H9 (cell line): ENCODE measurements around the gene CSMD2. TPM values are rescaled to one million over a fixed set of nuclear protein-coding genes. Genes with fewer than 3 reads are reported as not detected.

ENCODE experiments used
- DNase-seq: peaks from one replicate; pipeline ENCODE4 v3.0.0-alpha.2; 2017
- H2AFZ ChIP-seq: one replicate; pipeline ENCODE4 v1.6.1; 2013; ENCODE audit warnings: mild to moderate bottlenecking, low read length, control low read depth, moderate library complexity
- H2AK5ac ChIP-seq: 2 replicates; pipeline ENCODE4 v1.6.1; 2013; ENCODE audit warnings: low read length, control low read depth, mixed read lengths; ENCODE audit not compliant: insufficient read length
- H2BK120ac ChIP-seq: one replicate; pipeline ENCODE4 v1.6.1; 2013; ENCODE audit warnings: low read depth, mild to moderate bottlenecking, low read length, control low read depth, inconsistent platforms; ENCODE audit not compliant: poor library complexity, severe bottlenecking
- H2BK12ac ChIP-seq: 2 replicates; pipeline ENCODE4 v1.6.1; 2013; ENCODE audit warnings: low read length, control low read depth, mixed read lengths, low read depth; ENCODE audit not compliant: insufficient read length
- H2BK15ac ChIP-seq: 2 replicates; pipeline ENCODE4 v1.6.1; 2013; ENCODE audit warnings: low read depth, low read length, control low read depth
- H2BK20ac ChIP-seq: one replicate; pipeline ENCODE4 v1.6.1; 2013; ENCODE audit warnings: low read depth, mild to moderate bottlenecking, low read length, control low read depth, inconsistent platforms; ENCODE audit not compliant: poor library complexity, severe bottlenecking
- H2BK5ac ChIP-seq: 2 replicates; pipeline ENCODE4 v1.6.1; 2013; ENCODE audit warnings: low read length, control low read depth, mixed read lengths; ENCODE audit not compliant: insufficient read length
- H3K14ac ChIP-seq: 2 replicates; pipeline ENCODE4 v1.6.1; 2013; ENCODE audit warnings: low read length, control low read depth; ENCODE audit not compliant: insufficient read depth
- H3K18ac ChIP-seq: 2 replicates; pipeline ENCODE4 v1.6.1; 2013; ENCODE audit warnings: low read depth, mild to moderate bottlenecking, mixed read lengths, low read length, control low read depth; ENCODE audit not compliant: insufficient read length
- H3K23ac ChIP-seq: 2 replicates; pipeline ENCODE4 v1.6.1; 2013; ENCODE audit warnings: low read length, control low read depth, mixed read lengths, low read depth; ENCODE audit not compliant: insufficient read length
- H3K23me2 ChIP-seq: 2 replicates; pipeline ENCODE4 v1.6.1; 2013; ENCODE audit warnings: low read depth, mild to moderate bottlenecking, mixed read lengths, low read length, control low read depth; ENCODE audit not compliant: insufficient read length, poor library complexity, severe bottlenecking
- H3K27ac ChIP-seq: 2 replicates; pipeline ENCODE4 v1.5.1; 2013; ENCODE audit warnings: low read length, control low read depth, mixed read lengths, low read depth; ENCODE audit not compliant: insufficient read length
- H3K27me3 ChIP-seq: 2 replicates; pipeline ENCODE4 v1.6.1; 2013; ENCODE audit warnings: low read length, control low read depth, inconsistent platforms; ENCODE audit not compliant: insufficient read depth
- H3K4ac ChIP-seq: 2 replicates; pipeline ENCODE4 v1.6.1; 2013; ENCODE audit warnings: low read depth, mild to moderate bottlenecking, control low read depth, inconsistent platforms, low read length, moderate library complexity
- H3K4me1 ChIP-seq: 2 replicates; pipeline ENCODE4 v1.6.1; 2013; ENCODE audit warnings: low read length, control low read depth, inconsistent platforms; ENCODE audit not compliant: insufficient read depth
- H3K4me2 ChIP-seq: 2 replicates; pipeline ENCODE4 v1.6.1; 2013; ENCODE audit warnings: low read length, control low read depth, mixed read lengths; ENCODE audit not compliant: insufficient read length, insufficient read depth
- H3K56ac ChIP-seq: 2 replicates; pipeline ENCODE4 v1.6.1; 2013; ENCODE audit warnings: low read depth, mild to moderate bottlenecking, mixed read lengths, low read length, control low read depth; ENCODE audit not compliant: insufficient read length
- H3K79me1 ChIP-seq: 2 replicates; pipeline ENCODE4 v1.6.1; 2013; ENCODE audit warnings: low read depth, mild to moderate bottlenecking, moderate library complexity, low read length, control low read depth, inconsistent platforms; ENCODE audit not compliant: insufficient read depth, poor library complexity, severe bottlenecking
- H3K79me2 ChIP-seq: 2 replicates; pipeline ENCODE4 v1.6.1; 2013; ENCODE audit warnings: low read length, control low read depth, inconsistent platforms; ENCODE audit not compliant: insufficient read depth
- H3K9ac ChIP-seq: 2 replicates; pipeline ENCODE4 v1.6.1; 2013; ENCODE audit warnings: low read length, control low read depth, mixed read lengths; ENCODE audit not compliant: insufficient read length; ENCODE audit errors: extremely low read depth
- H3K9me3 ChIP-seq: one replicate; pipeline ENCODE4 v1.6.1; 2013; ENCODE audit warnings: low read depth, low read length, inconsistent platforms; ENCODE audit not compliant: control insufficient read depth
- H3T11ph ChIP-seq: one replicate; pipeline ENCODE4 v1.6.1; 2013; ENCODE audit warnings: mild to moderate bottlenecking, low read length, control low read depth, inconsistent platforms
- H4K20me1 ChIP-seq: one replicate; pipeline ENCODE4 v1.6.1; 2013; ENCODE audit not compliant: control insufficient read depth, insufficient read length, insufficient read depth
- H4K5ac ChIP-seq: 2 replicates; pipeline ENCODE4 v1.6.1; 2013; ENCODE audit warnings: low read depth, mild to moderate bottlenecking, mixed read lengths, low read length, control low read depth; ENCODE audit not compliant: insufficient read length
- H4K8ac ChIP-seq: replicated peaks from 2 replicates; pipeline ENCODE4 v1.6.1; 2013; ENCODE audit warnings: low read length, control low read depth, mixed read lengths, low read depth; ENCODE audit not compliant: insufficient read length
- H4K91ac ChIP-seq: 2 replicates; pipeline ENCODE4 v1.6.1; 2013; ENCODE audit warnings: low read depth, mild to moderate bottlenecking, moderate library complexity, mixed read lengths, low read length, control low read depth; ENCODE audit not compliant: insufficient read length
- H3K27ac Mint-ChIP-seq, 3 experiments: 2 replicates in 2 of 3; 3 replicates in 1 of 3; pipeline ENCODE4 v1.8.0; 2020 to 2021; ENCODE audit warnings: mixed read lengths in 3 of 3, mild to moderate bottlenecking in 1 of 3, moderate library complexity in 1 of 3
- H3K27me3 Mint-ChIP-seq: 2 replicates; pipeline ENCODE4 v1.8.0; 2021; ENCODE audit warnings: low read depth, mild to moderate bottlenecking, moderate library complexity, mixed read lengths
- H3K36me3 Mint-ChIP-seq, 3 experiments: 2 replicates in 2 of 3; 3 replicates in 1 of 3; pipeline ENCODE4 v1.8.0; 2020 to 2021; ENCODE audit warnings: low read depth in 3 of 3, mixed read lengths in 3 of 3; ENCODE audit not compliant: insufficient read depth in 1 of 3
- H3K4me1 Mint-ChIP-seq, 2 experiments: 2 replicates each; pipeline ENCODE4 v1.8.0; 2020; ENCODE audit warnings: mixed read lengths in 2 of 2
- H3K4me3 Mint-ChIP-seq, 2 experiments: 2 replicates in 1 of 2; 3 replicates in 1 of 2; pipeline ENCODE4 v1.8.0; 2020 to 2021; ENCODE audit warnings: mild to moderate bottlenecking in 2 of 2, mixed read lengths in 2 of 2, moderate library complexity in 1 of 2
- H3K9me3 Mint-ChIP-seq, 2 experiments: 2 replicates in 1 of 2; 3 replicates in 1 of 2; pipeline ENCODE4 v1.8.0; 2020; ENCODE audit warnings: mild to moderate bottlenecking in 2 of 2, mixed read lengths in 2 of 2, moderate library complexity in 1 of 2
- WGBS: extraction: QIAGEN DNeasy Blood & Tissue Kit; methylation state at CpG from one replicate; pipeline ENCODE4 v1.1.7; 2013; ENCODE audit warnings: missing lambda C conversion rate, low lambda C conversion rate, mixed read lengths; ENCODE audit not compliant: insufficient read length; ENCODE audit errors: extremely low coverage; 5-methylcytosine and 5-hydroxymethylcytosine counted together
- total RNA-seq: library from RNA; stranded (reverse); gene quantifications from 2 replicates; pipeline ENCODE4 v1.2.1, GENCODE V29; 2021
- TF ChIP-seq, protein P1 (sequence below): fragments of 200-600 bp; sonication (generic); conservative IDR thresholded peaks from 3 replicates; pipeline ENCODE4 v1.8.0; 2021; ENCODE audit warnings: antibody characterized with exemption, mild to moderate bottlenecking

The CSMD2 gene
- total RNA-seq, 1 experiment from 2014 or later, result 6.4 TPM

DNA sequence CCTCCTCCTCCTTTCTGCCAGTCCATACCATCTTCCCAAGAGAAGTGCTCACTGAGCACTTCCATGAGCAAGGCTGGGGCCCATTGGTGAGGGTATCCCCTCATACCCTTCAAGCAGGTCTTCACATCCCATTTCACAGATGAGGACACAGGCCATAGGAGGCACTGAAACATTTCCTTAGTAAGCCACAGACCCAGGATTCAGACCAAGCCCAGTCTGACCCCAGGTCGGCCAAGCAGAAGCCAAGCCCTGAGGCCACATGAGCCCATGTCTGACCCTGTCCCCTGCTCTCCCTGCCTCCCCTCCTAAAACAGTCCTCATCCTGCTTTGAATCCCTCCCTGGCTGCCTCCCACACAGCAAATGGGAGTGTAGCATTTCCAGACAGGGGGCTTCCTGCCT lies 546.4 kb downstream of the CSMD2 start:
- peaks cover 18% of the 10 kb centered on the region for H3K27me3 Mint-ChIP-seq
- no peak overlapping the region for H3K23ac ChIP-seq
- H3K79me1 ChIP-seq, result no peaks in the 10 kb centered on the region
- no peak overlapping the region for H3T11ph ChIP-seq
- no peak overlapping the region for H2BK12ac ChIP-seq
- no peak overlapping the region for H3K56ac ChIP-seq
- H2BK20ac ChIP-seq, result no peak overlapping the region
- no peak overlapping the region for H2BK120ac ChIP-seq
- no peaks in the 10 kb centered on the region for H3K4me1 ChIP-seq
- H4K8ac ChIP-seq, result no peak overlapping the region
- no peaks in the 10 kb centered on the region for H3K9me3 ChIP-seq
- TF ChIP-seq, protein P1, sequence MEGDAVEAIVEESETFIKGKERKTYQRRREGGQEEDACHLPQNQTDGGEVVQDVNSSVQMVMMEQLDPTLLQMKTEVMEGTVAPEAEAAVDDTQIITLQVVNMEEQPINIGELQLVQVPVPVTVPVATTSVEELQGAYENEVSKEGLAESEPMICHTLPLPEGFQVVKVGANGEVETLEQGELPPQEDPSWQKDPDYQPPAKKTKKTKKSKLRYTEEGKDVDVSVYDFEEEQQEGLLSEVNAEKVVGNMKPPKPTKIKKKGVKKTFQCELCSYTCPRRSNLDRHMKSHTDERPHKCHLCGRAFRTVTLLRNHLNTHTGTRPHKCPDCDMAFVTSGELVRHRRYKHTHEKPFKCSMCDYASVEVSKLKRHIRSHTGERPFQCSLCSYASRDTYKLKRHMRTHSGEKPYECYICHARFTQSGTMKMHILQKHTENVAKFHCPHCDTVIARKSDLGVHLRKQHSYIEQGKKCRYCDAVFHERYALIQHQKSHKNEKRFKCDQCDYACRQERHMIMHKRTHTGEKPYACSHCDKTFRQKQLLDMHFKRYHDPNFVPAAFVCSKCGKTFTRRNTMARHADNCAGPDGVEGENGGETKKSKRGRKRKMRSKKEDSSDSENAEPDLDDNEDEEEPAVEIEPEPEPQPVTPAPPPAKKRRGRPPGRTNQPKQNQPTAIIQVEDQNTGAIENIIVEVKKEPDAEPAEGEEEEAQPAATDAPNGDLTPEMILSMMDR, result no peak
- H3K4me1 Mint-ChIP-seq, result no peaks in the 10 kb centered on the region
- no peak overlapping the region for H3K27ac Mint-ChIP-seq
- DNase-seq, result no peak
- no peaks in the 10 kb centered on the region for H3K79me2 ChIP-seq
- H2AFZ ChIP-seq, result no peak overlapping the region
- H4K20me1 ChIP-seq, result no peaks in the 10 kb centered on the region
- no peak overlapping the region for H3K4ac ChIP-seq
- H3K23me2 ChIP-seq, result peaks cover 3% of the 10 kb centered on the region
- no peak overlapping the region for H4K5ac ChIP-seq
- H2BK5ac ChIP-seq, result no peak overlapping the region
- H3K36me3 Mint-ChIP-seq, result peaks cover 0 to 20% (median 14%) of the 10 kb centered on the region in 3 experiments; a peak in 4 of 7 replicates
- H3K9me3 Mint-ChIP-seq, result no peaks in the 10 kb centered on the region
- H4K91ac ChIP-seq, result no peak overlapping the region
- H3K4me2 ChIP-seq, result no peak overlapping the region
- H2BK15ac ChIP-seq, result no peak overlapping the region
- no peak overlapping the region for H3K27ac ChIP-seq
- no peak overlapping the region for H3K18ac ChIP-seq
- no peak overlapping the region for H2AK5ac ChIP-seq
- no peak overlapping the region for H3K9ac ChIP-seq
- no peak overlapping the region for H3K4me3 Mint-ChIP-seq
- H3K14ac ChIP-seq, result no peak overlapping the region; the same call in 1 of the 2 replicates
- no peaks in the 10 kb centered on the region for H3K27me3 ChIP-seq
- WGBS, result no CpG with 5 or more reads among the region's 1 CpG
